Peyer's patch (tissue), 4 donors: ENCODE results near the gene TFDP1. TPM values are rescaled to one million over a fixed set of nuclear protein-coding genes. Genes with fewer than 3 reads are reported as not detected.
A peak's percentile ranks its signal among the peaks of the same experiment; 100 is the strongest.

Experiments used
- DNase-seq, 3 donors: peaks; one replicate each; pipeline ENCODE4 v3.0.0-alpha.2; 2017 to 2019
- H3K27ac ChIP-seq, 4 donors: fragments of 200-600 bp; sonication (generic); one replicate each; pipeline ENCODE4 v1.5.1; 2016 to 2019
- H3K27me3 ChIP-seq, 2 donors: fragments of 200-600 bp; sonication (generic); one replicate each; pipeline ENCODE4 v1.5.1; 2019
- H3K36me3 ChIP-seq, 3 donors: fragments of 200-600 bp; sonication (generic); one replicate each; pipeline ENCODE4 v1.5.1; 2016 to 2019
- H3K4me1 ChIP-seq, 4 donors: fragments of 200-600 bp; sonication (generic); one replicate each; pipeline ENCODE4 v1.5.1; 2016 to 2019
- H3K4me3 ChIP-seq, 4 donors: fragments of 200-600 bp; sonication (generic); 1 replicate in 3 of 4; 2 replicates in 1 of 4; pipeline ENCODE4 v1.5.1; 2016 to 2019; ENCODE audit warnings: mild to moderate bottlenecking in 1 of 4
- H3K9me3 ChIP-seq, 4 donors: fragments of 200-600 bp; sonication (generic); one replicate each; pipeline ENCODE4 v1.5.1; 2016 to 2019; ENCODE audit warnings: mild to moderate bottlenecking in 1 of 4
- POLR2A ChIP-seq, 2 donors: fragments of 450-650 bp; IDR thresholded peaks; one replicate each; pipeline ENCODE4 v1.5.1; 2017; ENCODE audit warnings: antibody characterized with exemption in 2 of 2, mild to moderate bottlenecking in 2 of 2, moderate library complexity in 2 of 2
- total RNA-seq, 4 donors: library from RNA; depleted of rRNA; stranded (reverse); fragments of >200 nt; gene quantifications; one replicate each; pipeline ENCODE4 v1.1.0, GENCODE V29; 2016
- TF ChIP-seq, protein P1 (sequence below), 6 experiments: fragments of 450-650 bp in 4 of 6; fragments of 200-600 bp in 2 of 6; sonication (generic) in 1 of 6; IDR thresholded peaks; one replicate each; pipeline ENCODE4 v1.5.1; 2017 to 2019; ENCODE audit warnings: antibody characterized with exemption in 6 of 6, mild to moderate bottlenecking in 3 of 6, moderate library complexity in 1 of 6

Gene TFDP1
- total RNA-seq, 4 donors from 2014 or later, result 37.0 to 75.1 (median 48.0) TPM

DNA sequence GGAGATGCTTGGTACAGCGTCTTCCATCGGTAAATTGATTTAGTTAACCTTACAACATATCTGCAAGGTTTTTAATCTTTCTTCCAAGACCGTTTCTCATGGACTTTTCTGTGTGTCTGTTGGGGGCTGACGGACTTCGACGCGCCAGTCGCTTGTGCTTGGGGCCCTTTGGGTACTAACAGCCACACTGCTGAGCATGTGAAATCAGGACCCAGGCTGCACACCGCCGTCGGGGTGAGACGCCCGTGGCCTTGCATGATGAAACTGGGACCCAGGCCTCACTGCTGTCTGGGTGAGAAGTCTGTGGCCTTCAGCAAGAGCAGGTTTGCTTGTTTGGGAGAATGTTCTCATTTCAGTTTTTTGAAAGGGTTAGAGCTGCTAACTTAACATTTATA, 63.7 kb downstream of the TFDP1 start:
- H3K36me3 ChIP-seq, result no peaks in the 10 kb centered on the region
- H3K27me3 ChIP-seq, result no peaks in the 10 kb centered on the region
- peak overlapping the region in 1 of 4 donors; percentile 77 for H3K27ac ChIP-seq
- no peak overlapping the region for H3K4me3 ChIP-seq
- peaks cover 0 to 17% (median 0%) of the 10 kb centered on the region in 4 donors for H3K4me1 ChIP-seq
- peak in 2 of 3 donors; percentile 36 to 39 for DNase-seq
- TF ChIP-seq, protein P1, sequence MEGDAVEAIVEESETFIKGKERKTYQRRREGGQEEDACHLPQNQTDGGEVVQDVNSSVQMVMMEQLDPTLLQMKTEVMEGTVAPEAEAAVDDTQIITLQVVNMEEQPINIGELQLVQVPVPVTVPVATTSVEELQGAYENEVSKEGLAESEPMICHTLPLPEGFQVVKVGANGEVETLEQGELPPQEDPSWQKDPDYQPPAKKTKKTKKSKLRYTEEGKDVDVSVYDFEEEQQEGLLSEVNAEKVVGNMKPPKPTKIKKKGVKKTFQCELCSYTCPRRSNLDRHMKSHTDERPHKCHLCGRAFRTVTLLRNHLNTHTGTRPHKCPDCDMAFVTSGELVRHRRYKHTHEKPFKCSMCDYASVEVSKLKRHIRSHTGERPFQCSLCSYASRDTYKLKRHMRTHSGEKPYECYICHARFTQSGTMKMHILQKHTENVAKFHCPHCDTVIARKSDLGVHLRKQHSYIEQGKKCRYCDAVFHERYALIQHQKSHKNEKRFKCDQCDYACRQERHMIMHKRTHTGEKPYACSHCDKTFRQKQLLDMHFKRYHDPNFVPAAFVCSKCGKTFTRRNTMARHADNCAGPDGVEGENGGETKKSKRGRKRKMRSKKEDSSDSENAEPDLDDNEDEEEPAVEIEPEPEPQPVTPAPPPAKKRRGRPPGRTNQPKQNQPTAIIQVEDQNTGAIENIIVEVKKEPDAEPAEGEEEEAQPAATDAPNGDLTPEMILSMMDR (IDR thresholded peaks at IDR 0.05), result no peak
- no peak for TF ChIP-seq POLR2A (IDR thresholded peaks at IDR 0.05)
- no peaks in the 10 kb centered on the region for H3K9me3 ChIP-seq

DNA sequence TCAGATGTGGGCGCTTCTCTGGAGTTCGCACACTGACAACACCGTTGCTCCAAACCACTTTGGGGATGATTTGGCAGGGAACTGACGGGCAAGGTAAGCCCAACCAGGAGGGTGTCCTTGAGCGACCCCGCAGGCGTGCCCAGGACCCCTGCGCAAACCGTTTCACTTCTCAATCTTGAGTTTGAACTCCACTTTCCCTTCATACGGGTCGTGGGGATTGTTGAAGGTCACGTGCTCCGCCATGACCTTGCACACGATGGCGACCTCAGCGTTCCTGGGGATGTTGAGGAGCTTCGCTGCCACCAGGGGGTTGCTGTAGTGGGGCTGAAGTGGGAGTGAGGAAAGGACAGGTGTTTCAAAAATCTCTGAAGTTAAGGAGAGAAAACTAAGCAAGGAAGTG, 64.7 kb downstream of the TFDP1 start:
- TF ChIP-seq, protein P1 (IDR thresholded peaks at IDR 0.05), result no peak
- TF ChIP-seq POLR2A (IDR thresholded peaks at IDR 0.05), result no peak
- Histone ChIP-seq H3K4me1 (peaks cover 0 to 17% (median 0%) of the 10 kb centered on the region in 4 donors), H3K36me3 (no peaks in the 10 kb centered on the region), H3K27ac (no peak overlapping the region), H3K4me3 (no peak overlapping the region), H3K27me3 (no peaks in the 10 kb centered on the region), H3K9me3 (no peaks in the 10 kb centered on the region)
- DNase-seq, result peak in 2 of 3 donors; percentile 18 to 26

DNA sequence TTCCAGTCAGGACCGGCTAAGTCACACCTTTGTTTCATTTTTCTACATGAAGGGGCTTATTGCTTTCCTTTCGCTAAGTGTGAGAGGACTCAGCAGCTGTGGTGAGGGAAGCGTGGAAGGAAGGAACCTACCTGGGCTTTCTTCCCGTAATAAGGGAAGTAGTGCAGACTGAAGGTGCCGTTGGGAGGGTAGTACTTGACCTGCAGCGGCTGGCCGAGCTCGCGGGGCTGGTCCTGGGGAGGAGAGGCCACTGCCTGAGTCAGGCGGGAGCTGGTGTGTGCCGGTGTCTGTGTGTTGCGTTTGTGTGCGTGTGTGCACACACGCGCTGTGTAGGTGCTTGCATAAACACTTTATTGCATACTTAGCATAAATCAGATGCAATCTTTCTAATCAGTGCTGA, 65.7 kb downstream of the TFDP1 start:
- Histone ChIP-seq H3K4me1 (peaks cover 0 to 17% (median 0%) of the 10 kb centered on the region in 4 donors), H3K27me3 (no peaks in the 10 kb centered on the region), H3K27ac (no peak overlapping the region), H3K4me3 (no peak overlapping the region), H3K9me3 (no peaks in the 10 kb centered on the region), H3K36me3 (no peaks in the 10 kb centered on the region)
- TF ChIP-seq, protein P1 (IDR thresholded peaks at IDR 0.05), result no peak
- TF ChIP-seq POLR2A (IDR thresholded peaks at IDR 0.05), result no peak
- peak in 2 of 3 donors; percentile 34 to 38 for DNase-seq

DNA sequence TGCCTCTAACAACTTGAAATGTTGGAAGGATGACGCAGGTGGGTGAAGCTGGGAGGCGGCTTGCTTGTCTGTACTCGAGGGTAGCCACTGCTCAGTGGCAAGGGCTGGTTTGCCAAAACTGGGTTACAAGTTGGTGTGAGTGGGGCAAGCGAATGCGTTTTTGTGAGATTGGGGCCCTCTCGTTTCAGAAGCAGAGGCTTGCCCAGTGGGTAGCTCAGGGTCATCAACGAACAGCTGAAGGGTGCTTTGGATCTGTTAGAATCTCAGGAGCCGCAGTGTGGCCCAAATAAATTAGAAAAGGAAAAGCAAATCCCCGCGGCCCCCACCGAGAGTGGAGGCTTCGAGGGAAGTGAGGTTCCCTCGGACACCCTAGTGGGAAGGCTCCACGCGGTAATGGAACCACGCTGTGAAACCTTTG, 66.2 kb downstream of the TFDP1 start:
- H3K27ac ChIP-seq, result no peak overlapping the region

DNA sequence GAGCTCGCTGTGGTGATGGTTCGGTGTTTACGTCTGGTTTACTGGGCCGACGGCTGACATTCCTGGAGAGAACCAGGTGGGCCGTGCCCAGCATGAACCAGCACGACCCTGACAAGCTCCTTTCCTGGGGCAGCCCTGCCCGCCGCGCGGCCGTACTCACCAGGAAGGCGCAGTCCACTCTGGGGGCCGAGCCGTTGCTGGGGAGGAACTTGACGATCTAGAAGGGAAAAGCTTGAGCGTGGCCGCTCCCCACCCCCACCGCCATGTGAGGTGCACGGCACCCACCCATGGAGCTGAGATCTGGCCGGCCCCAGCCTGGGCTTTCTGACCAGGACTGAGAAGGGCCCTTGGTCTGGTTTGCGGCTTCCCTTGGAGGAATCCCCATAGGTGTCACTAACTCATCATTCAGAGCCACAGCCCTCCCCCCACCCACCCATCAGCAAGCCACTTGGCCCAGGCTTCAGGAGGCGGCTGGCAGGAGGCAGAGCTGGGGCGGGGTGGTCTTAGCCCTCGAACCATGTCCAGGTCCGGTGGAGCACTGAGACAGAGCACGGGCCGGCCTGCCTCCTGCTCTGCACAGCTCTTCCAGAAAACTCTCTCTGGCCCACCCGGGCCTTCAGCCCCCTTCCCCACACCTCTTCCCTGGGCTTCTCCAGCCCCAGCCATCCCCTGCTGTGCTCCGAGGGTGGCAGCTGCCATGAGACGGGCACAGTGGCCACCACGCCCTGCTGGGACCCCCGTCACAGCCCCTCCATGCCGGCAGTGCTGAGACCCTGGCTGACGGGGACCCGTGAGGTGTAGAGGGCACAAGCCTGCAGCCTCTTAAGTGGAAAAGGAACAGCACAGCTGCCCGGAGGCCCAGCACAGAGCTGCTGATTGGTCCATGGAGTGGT, 67.2 kb downstream of the TFDP1 start:
- Histone ChIP-seq H3K4me3 (no peak overlapping the region), H3K9me3 (no peaks in the 10 kb centered on the region), H3K36me3 (no peaks in the 10 kb centered on the region), H3K27me3 (no peaks in the 10 kb centered on the region), H3K27ac (no peak overlapping the region), H3K4me1 (peaks cover 0 to 12% (median 0%) of the 10 kb centered on the region in 4 donors)
- TF ChIP-seq POLR2A (IDR thresholded peaks at IDR 0.05), result no peak
- TF ChIP-seq, protein P1 (IDR thresholded peaks at IDR 0.05), result no peak
- DNase-seq, result peak in 2 of 3 donors; percentile 42 to 45

More for the DNA sequence above, 66.2 kb downstream of the TFDP1 start:
- no peaks in the 10 kb centered on the region for H3K36me3 ChIP-seq
- no peak for TF ChIP-seq POLR2A (IDR thresholded peaks at IDR 0.05)
- TF ChIP-seq, protein P1 (IDR thresholded peaks at IDR 0.05), result no peak
- DNase-seq, result peak in 2 of 3 donors; percentile 30 to 37
- H3K9me3 ChIP-seq, result no peaks in the 10 kb centered on the region
- H3K4me3 ChIP-seq, result no peak overlapping the region
- H3K27me3 ChIP-seq, result no peaks in the 10 kb centered on the region
- H3K4me1 ChIP-seq, result peaks cover 0 to 17% (median 0%) of the 10 kb centered on the region in 4 donors
